Upper lobe of right lung (tissue), 1 donor: ENCODE results near the gene ALPK3. TPM values are rescaled to one million over a fixed set of nuclear protein-coding genes. Genes with fewer than 3 reads are reported as not detected.

Experiments used
- ATAC-seq: fragments of 200-7000 bp; cut with Tn5 transposase; one replicate; pipeline ENCODE4 v1.9.1; 2020; ENCODE audit warnings: mild to moderate bottlenecking, moderate library complexity
- DNase-seq: peaks from one replicate; pipeline ENCODE4 v3.0.0-alpha.2; 2020
- H3K27ac ChIP-seq: fragments of 200-600 bp; one replicate; pipeline ENCODE4 v1.8.0; 2022
- H3K27me3 ChIP-seq: fragments of 200-600 bp; one replicate; pipeline ENCODE4 v1.8.0; 2022; ENCODE audit warnings: mild to moderate bottlenecking
- H3K36me3 ChIP-seq: fragments of 200-600 bp; one replicate; pipeline ENCODE4 v1.8.0; 2022
- H3K4me1 ChIP-seq: fragments of 200-600 bp; one replicate; pipeline ENCODE4 v1.8.0; 2022
- H3K4me3 ChIP-seq: fragments of 200-600 bp; one replicate; pipeline ENCODE4 v1.8.0; 2022; ENCODE audit warnings: mild to moderate bottlenecking
- H3K9me3 ChIP-seq: fragments of 200-600 bp; one replicate; pipeline ENCODE4 v1.8.0; 2022
- CTCF ChIP-seq: fragments of 200-600 bp; IDR thresholded peaks from one replicate; pipeline ENCODE4 v1.8.0; 2022; ENCODE audit warnings: antibody characterized with exemption
- intact Hi-C: fragments of 100-400 bp; cut with DNase I; formaldehyde crosslinking; loops from one replicate; pipeline ENCODE4 v1.11.0; 2022
- total RNA-seq: library from RNA; stranded (reverse); fragmentation: NEBNext Ultra II Directional; extraction: Animal tissue kit (Norgen Biotek cat#: 25700); gene quantifications from one replicate; pipeline ENCODE4 v1.2.1, GENCODE V29; 2021
- donor health status: DM: no; HTN: yes; CAD: no; lungs with severe emphysema.

ALPK3 gene
- total RNA-seq, 1 donor from 2014 or later: 21.0 TPM

GRCh38 chr15:84811828-84812227 is 5.3 kb upstream of the ALPK3 start:
- intact Hi-C loops: no loop called here
- H3K4me1 ChIP-seq: no peaks in the 10 kb centered on the region

GRCh38 chr15:84812842-84813241 is 4.3 kb upstream of the ALPK3 start:
- H3K27me3 ChIP-seq: no peaks in the 10 kb centered on the region
- no peak overlapping the region for H3K27ac ChIP-seq
- ATAC-seq (no peak), DNase-seq (no peak)
- H3K4me1 ChIP-seq: peaks cover 4% of the 10 kb centered on the region
- H3K4me3 ChIP-seq: no peak overlapping the region
- intact Hi-C loops: no loop called here
- no peaks in the 10 kb centered on the region for H3K36me3 ChIP-seq
- H3K9me3 ChIP-seq: no peaks in the 10 kb centered on the region
- TF ChIP-seq CTCF: no peak

More at GRCh38 chr15:84811828-84812227, 5.3 kb upstream of the ALPK3 start:
- no peak overlapping the region for H3K27ac ChIP-seq
- H3K27me3 ChIP-seq: no peaks in the 10 kb centered on the region
- H3K9me3 ChIP-seq: no peaks in the 10 kb centered on the region
- no peak for TF ChIP-seq CTCF
- no peak overlapping the region for H3K4me3 ChIP-seq
- DNase-seq (no peak), ATAC-seq (peak; percentile 80)
- no peaks in the 10 kb centered on the region for H3K36me3 ChIP-seq

- H3K9me3 ChIP-seq: no peaks in the 10 kb centered on the region
- H3K4me1 ChIP-seq: peaks cover 10% of the 10 kb centered on the region
- no peak overlapping the region for H3K27ac ChIP-seq
- ATAC-seq (no peak), DNase-seq (no peak)
- intact Hi-C loops: no loop called here
- H3K36me3 ChIP-seq: no peaks in the 10 kb centered on the region
- no peaks in the 10 kb centered on the region for H3K27me3 ChIP-seq
- TF ChIP-seq CTCF: no peak
- H3K4me3 ChIP-seq: no peak overlapping the region
Observed at GRCh38 chr15:84813435-84813834, 3.7 kb upstream of the ALPK3 start.

GRCh38 chr15:84813931-84814330 is 3.2 kb upstream of the ALPK3 start:
- TF ChIP-seq CTCF: no peak
- DNase-seq: no peak
- ATAC-seq: no peak
- Histone ChIP-seq H3K9me3 (no peaks in the 10 kb centered on the region), H3K27me3 (no peaks in the 10 kb centered on the region), H3K4me3 (no peak overlapping the region), H3K4me1 (peaks cover 15% of the 10 kb centered on the region), H3K27ac (no peak overlapping the region), H3K36me3 (no peaks in the 10 kb centered on the region)
- intact Hi-C loops: no loop called here

GRCh38 chr15:84814916-84815315 is 2.2 kb upstream of the ALPK3 start:
- peak; percentile 5 for ATAC-seq
- no peaks in the 10 kb centered on the region for H3K27me3 ChIP-seq
- H3K4me3 ChIP-seq: no peak overlapping the region
- intact Hi-C loops: no loop called here
- no peak for DNase-seq
- H3K27ac ChIP-seq: no peak overlapping the region
- H3K4me1 ChIP-seq: peaks cover 23% of the 10 kb centered on the region
- no peaks in the 10 kb centered on the region for H3K36me3 ChIP-seq
- no peak for TF ChIP-seq CTCF
- no peaks in the 10 kb centered on the region for H3K9me3 ChIP-seq

- DNase-seq (peak; percentile 74), ATAC-seq (peak; percentile 60)
- intact Hi-C loops: no loop called here
- TF ChIP-seq CTCF: no peak
- peak overlapping the region; percentile 81 for H3K27ac ChIP-seq
- H3K4me1 ChIP-seq: peaks cover 39% of the 10 kb centered on the region
- no peaks in the 10 kb centered on the region for H3K27me3 ChIP-seq
- H3K4me3 ChIP-seq: peak overlapping the region; percentile 32
- H3K9me3 ChIP-seq: no peaks in the 10 kb centered on the region
- no peaks in the 10 kb centered on the region for H3K36me3 ChIP-seq
Observed at GRCh38 chr15:84817466-84818081, 418 bp downstream of the ALPK3 start.
